Progenitor cell of endocrine pancreas (in vitro differentiated cells): Measurements from ENCODE around the gene VWA5A. TPM values are rescaled to one million over a fixed set of nuclear protein-coding genes. Genes with fewer than 3 reads are reported as not detected.
A peak's percentile ranks its signal among the peaks of the same experiment; 100 is the strongest.

ENCODE experiments used
- DNase-seq: peaks from one replicate; pipeline ENCODE4 v3.0.0; 2021; ENCODE audit warnings: low spot score; ENCODE audit not compliant: unreplicated experiment
- H3K27ac Mint-ChIP-seq: 2 replicates; pipeline ENCODE4 v1.8.0; 2021; ENCODE audit warnings: mild to moderate bottlenecking, moderate library complexity, mixed read lengths
- H3K27me3 Mint-ChIP-seq: 2 replicates; pipeline ENCODE4 v1.8.0; 2021; ENCODE audit warnings: mixed read lengths
- H3K36me3 Mint-ChIP-seq: 2 replicates; pipeline ENCODE4 v1.8.0; 2022; ENCODE audit warnings: mixed read lengths; ENCODE audit not compliant: insufficient read depth
- H3K4me1 Mint-ChIP-seq: 2 replicates; pipeline ENCODE4 v1.8.0; 2021; ENCODE audit warnings: low read depth, mixed read lengths
- H3K4me3 Mint-ChIP-seq: 2 replicates; pipeline ENCODE4 v1.8.0; 2021; ENCODE audit warnings: low read depth, mild to moderate bottlenecking, moderate library complexity, mixed read lengths
- H3K9me3 Mint-ChIP-seq: 2 replicates; pipeline ENCODE4 v1.8.0; 2021; ENCODE audit warnings: low read depth, mixed read lengths
- CTCF ChIP-seq: fragments of 200-600 bp; sonication (generic); IDR thresholded peaks from one replicate; pipeline ENCODE4 v1.5.0; 2021; ENCODE audit warnings: antibody characterized with exemption, mild to moderate bottlenecking; ENCODE audit not compliant: unreplicated experiment
- total RNA-seq: library from RNA; stranded (reverse); gene quantifications from 2 replicates; pipeline ENCODE4 v1.2.1, GENCODE V29; 2021

Gene VWA5A
- total RNA-seq, 1 donor from 2014 or later, result 22.6 TPM

DNA sequence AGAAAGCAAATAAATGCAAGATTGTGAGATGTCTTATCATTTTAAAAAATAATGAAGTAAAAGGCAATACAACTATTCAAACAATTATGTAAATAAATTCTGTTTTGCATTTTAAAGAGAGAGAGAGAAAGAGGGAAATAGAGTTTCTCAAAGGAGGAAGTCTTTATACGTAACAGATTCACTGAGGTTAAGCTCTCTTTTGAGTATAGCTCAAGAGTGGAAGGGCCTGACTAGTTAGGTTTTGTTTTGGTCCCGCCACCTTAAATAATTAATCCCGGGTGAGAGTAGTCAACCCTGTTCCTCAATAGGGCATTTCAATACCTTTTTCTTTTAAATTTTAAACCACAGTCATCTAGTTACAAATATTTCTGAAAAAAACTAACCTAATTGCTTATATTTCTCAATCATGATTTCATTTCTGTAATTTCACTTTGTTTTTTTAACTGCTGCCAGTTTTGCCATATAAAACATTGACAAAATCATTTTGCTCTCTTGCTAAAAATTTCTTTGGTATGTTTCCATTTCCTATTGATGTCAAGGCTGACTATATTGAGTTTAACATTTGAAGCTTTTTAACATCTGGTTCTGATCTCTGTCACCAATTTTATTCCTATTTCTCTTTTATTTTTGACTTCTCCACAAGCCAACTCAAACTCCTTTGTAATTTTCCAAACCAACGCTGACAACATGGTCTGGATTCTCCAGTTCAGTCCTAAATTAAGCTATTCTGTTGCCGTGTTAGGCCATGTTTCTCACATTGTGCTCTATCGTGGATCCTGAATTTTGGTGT lies 78.2 kb downstream of the VWA5A start:
- H3K36me3 Mint-ChIP-seq, result no peaks in the 10 kb centered on the region
- no peaks in the 10 kb centered on the region for H3K9me3 Mint-ChIP-seq
- peaks cover 3% of the 10 kb centered on the region for H3K4me1 Mint-ChIP-seq
- no peak overlapping the region for H3K4me3 Mint-ChIP-seq
- no peak overlapping the region for H3K27ac Mint-ChIP-seq
- DNase-seq, result no peak
- no peak for TF ChIP-seq CTCF
- H3K27me3 Mint-ChIP-seq, result no peaks in the 10 kb centered on the region

DNA sequence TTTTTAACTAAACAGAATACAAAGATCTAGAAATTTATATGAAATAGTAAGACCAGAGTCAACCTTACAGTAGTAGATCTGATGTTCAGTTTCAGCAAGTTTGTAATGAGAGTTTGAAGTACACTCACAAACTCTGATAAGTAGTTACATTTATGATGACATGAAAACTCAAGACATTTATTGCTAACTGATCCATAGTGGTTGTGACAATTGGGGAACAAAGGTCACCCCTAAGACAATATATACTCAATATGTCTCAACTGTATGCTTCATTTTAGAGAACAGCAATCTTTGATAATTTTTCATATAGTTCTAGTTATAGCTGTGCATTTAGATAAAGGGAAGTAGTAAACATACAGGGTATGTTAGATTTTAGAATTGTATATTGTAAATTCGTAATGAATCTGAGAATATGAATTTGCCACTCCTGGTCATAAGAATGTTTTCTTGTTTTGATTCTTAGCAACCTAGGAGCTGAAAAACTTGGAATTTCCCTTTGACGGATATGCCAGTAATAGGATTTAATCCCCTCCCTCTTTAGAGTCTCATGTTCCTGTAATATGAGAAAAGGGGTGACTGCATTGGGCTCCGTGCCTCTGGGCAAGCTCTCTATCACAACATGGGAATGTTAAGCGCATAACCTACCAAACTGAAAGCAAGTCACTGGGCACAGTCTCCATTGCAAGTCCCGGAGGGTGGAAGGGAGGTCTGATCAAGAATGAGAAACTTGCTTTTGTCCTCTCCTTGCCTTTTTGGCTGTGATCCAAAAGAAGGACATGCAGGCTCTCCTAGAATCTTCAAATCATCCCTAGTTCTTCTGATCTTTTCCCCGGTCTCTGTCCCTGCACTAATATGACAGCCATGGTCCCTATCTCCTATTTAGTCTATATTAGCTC lies 79.3 kb downstream of the VWA5A start:
- Mint-ChIP-seq H3K9me3 (peaks cover 3% of the 10 kb centered on the region), H3K27ac (no peak overlapping the region), H3K4me3 (no peak overlapping the region), H3K27me3 (no peaks in the 10 kb centered on the region), H3K4me1 (peaks cover 3% of the 10 kb centered on the region), H3K36me3 (no peaks in the 10 kb centered on the region)
- no peak for DNase-seq
- no peak for TF ChIP-seq CTCF

- no peaks in the 10 kb centered on the region for H3K36me3 Mint-ChIP-seq
- no peak overlapping the region for H3K4me3 Mint-ChIP-seq
- no peak overlapping the region for H3K27ac Mint-ChIP-seq
- H3K4me1 Mint-ChIP-seq, result peaks cover 2% of the 10 kb centered on the region
- H3K9me3 Mint-ChIP-seq, result peaks cover 3% of the 10 kb centered on the region
- DNase-seq, result no peak
- H3K27me3 Mint-ChIP-seq, result no peaks in the 10 kb centered on the region
- peak; percentile 67 for TF ChIP-seq CTCF
These were observed 80.0 kb downstream of the VWA5A start for GRCh38 chr11:124195189-124195734.

Other genes with a start within 250 kb of the VWA5A start
- not detected in 2 replicates for gene TMEM225, start 229.8 kb upstream of the VWA5A start, total RNA-seq
- gene OR8D4, start 213.3 kb upstream of the VWA5A start, total RNA-seq, result 0.24 and 0.58 TPM in 2 replicates
- 0.53 TPM in 1 of 2 replicates, not detected in the other for gene OR4D5, start 175.8 kb upstream of the VWA5A start, total RNA-seq
- not detected in 2 replicates for gene OR6T1, start 171.6 kb upstream of the VWA5A start, total RNA-seq
- gene OR10S1, start 137.7 kb upstream of the VWA5A start, total RNA-seq, result not detected in 2 replicates
- not detected in 2 replicates for gene OR10G6, start 120.3 kb upstream of the VWA5A start, total RNA-seq
- gene OR10G4, start 102.5 kb upstream of the VWA5A start, total RNA-seq, result 0.13 TPM in 1 of 2 replicates, not detected in the other
- gene OR10G9, start 92.4 kb upstream of the VWA5A start, total RNA-seq, result not detected in 2 replicates
- gene OR10G8, start 88.7 kb upstream of the VWA5A start, total RNA-seq, result not detected in 2 replicates
- not detected in 2 replicates for gene OR10G7, start 74.1 kb upstream of the VWA5A start, total RNA-seq
- gene OR10D3, start 67.9 kb downstream of the VWA5A start, total RNA-seq, result not detected in 2 replicates
- not detected in 2 replicates for gene OR8G1, start 125.6 kb downstream of the VWA5A start, total RNA-seq
- not detected in 2 replicates for gene OR8G5, start 140.9 kb downstream of the VWA5A start, total RNA-seq
- not detected in 2 replicates for gene OR8D1, start 198.5 kb downstream of the VWA5A start, total RNA-seq
- gene OR8D2, start 204.7 kb downstream of the VWA5A start, total RNA-seq, result not detected in 2 replicates